DMS53 treated with DMSO at 0.1 percent for 48 hours (cell line): Measurements from ENCODE around the gene KAT7.

Source experiments
- DNase-seq: peaks from one replicate; lab custom pipeline; 2025; ENCODE audit not compliant: unreplicated experiment; lab: John Stamatoyannopoulos, UW

The KAT7 gene

GRCh38 chr17:49866882-49867413, 78.5 kb downstream of the KAT7 start:
- DNase-seq: no peak

GRCh38 chr17:49869038-49869374, 80.5 kb downstream of the KAT7 start:
- no peak for DNase-seq

GRCh38 chr17:49870298-49870697, 81.8 kb downstream of the KAT7 start:
- no peak for DNase-seq

- no peak for DNase-seq
Observed at GRCh38 chr17:49871211-49871610, 82.7 kb downstream of the KAT7 start.

GRCh38 chr17:49872754-49873377, 84.4 kb downstream of the KAT7 start:
- DNase-seq: no peak

- peak; percentile 74 for DNase-seq
Observed at GRCh38 chr17:49873466-49873865, 85.0 kb downstream of the KAT7 start.

- no peak for DNase-seq
Observed at GRCh38 chr17:49873926-49874325, 85.4 kb downstream of the KAT7 start.

- no peak for DNase-seq
Observed at GRCh38 chr17:49874911-49875310, 86.4 kb downstream of the KAT7 start.

GRCh38 chr17:49875685-49876084, 87.2 kb downstream of the KAT7 start:
- no peak for DNase-seq

GRCh38 chr17:49878931-49879904, 90.7 kb downstream of the KAT7 start:
- no peak for DNase-seq

- peak; percentile 82 for DNase-seq
Observed at GRCh38 chr17:49880291-49881053, 92.0 kb downstream of the KAT7 start.

GRCh38 chr17:49881054-49881402, 92.5 kb downstream of the KAT7 start:
- DNase-seq: no peak

GRCh38 chr17:49882434-49882833, 94.0 kb downstream of the KAT7 start:
- DNase-seq: no peak
